NOMO-1 treated with dmso at 0.1 percent for 144 hours (cell line): Measurements from ENCODE around the gene PHF2.
"Not testable (repeated sequence)": the region's sequence is repeated elsewhere in the genome, so short reads cannot be mapped to it uniquely, and the experiment has no call there.

Source experiments
- DNase-seq: peaks from one replicate; lab custom pipeline; 2025; ENCODE audit not compliant: unreplicated experiment; lab: John Stamatoyannopoulos, UW

The PHF2 gene

DNA sequence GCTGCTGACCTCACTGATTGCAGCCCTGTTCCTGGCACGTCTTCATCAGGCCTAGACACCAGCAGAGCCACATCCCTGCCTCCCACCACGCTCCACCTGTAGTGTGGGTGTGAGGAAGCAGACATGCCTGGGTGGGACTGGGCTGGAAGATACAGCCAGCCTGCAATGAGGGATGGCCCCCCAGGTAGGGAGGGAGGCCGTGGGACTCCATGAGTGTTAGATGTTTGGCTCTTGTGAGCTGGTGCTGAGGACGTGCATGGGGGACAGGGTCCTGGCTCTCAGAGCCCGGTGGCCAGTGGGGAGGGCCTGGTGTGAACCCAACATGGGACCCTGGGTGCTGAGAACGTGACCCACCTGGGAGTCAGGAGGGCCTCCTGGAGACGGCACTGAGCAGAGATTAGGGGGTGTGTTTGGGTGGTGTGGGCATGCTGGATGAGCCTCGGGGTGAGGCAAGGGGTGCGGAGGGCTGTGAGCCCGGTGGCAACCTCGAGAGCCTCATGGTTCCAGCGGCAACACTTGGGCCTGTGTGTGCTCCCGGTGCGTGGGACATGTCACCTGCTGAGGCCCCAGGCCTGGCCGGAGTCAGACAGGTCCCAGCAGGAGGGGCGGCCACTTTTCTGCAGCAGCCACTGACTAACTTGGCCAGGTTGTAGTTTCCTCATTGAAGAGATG lies 87.6 kb downstream of the PHF2 start:
- no peak for DNase-seq

- no peak for DNase-seq
These were observed 88.3 kb downstream of the PHF2 start for GRCh38 chr9:93664549-93665120.

DNA sequence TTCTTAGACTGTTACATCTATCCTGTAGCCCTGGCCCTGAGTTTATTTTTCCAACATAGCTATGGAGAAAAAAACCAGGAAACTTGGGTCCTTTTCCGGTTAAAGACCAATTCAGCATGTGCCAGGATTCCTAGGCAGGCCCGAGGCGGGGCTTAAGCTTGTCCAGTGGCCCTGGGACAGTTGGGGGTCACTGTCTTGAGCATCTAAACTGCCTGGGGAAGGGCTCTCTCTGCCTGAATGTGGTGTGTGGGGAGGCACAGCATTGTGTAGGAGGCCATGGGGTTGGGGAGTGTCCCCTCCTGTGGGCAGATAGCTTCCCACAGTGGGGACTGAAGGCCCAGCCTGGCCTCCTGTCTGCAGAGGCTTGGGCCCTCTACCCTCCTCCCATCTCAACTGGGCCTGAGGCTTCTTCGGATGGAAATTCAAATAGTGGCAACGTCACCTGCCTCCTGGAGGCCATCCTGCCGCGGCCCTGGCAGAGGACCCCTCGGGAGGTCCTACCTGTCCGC lies 88.8 kb downstream of the PHF2 start:
- no peak for DNase-seq

DNA sequence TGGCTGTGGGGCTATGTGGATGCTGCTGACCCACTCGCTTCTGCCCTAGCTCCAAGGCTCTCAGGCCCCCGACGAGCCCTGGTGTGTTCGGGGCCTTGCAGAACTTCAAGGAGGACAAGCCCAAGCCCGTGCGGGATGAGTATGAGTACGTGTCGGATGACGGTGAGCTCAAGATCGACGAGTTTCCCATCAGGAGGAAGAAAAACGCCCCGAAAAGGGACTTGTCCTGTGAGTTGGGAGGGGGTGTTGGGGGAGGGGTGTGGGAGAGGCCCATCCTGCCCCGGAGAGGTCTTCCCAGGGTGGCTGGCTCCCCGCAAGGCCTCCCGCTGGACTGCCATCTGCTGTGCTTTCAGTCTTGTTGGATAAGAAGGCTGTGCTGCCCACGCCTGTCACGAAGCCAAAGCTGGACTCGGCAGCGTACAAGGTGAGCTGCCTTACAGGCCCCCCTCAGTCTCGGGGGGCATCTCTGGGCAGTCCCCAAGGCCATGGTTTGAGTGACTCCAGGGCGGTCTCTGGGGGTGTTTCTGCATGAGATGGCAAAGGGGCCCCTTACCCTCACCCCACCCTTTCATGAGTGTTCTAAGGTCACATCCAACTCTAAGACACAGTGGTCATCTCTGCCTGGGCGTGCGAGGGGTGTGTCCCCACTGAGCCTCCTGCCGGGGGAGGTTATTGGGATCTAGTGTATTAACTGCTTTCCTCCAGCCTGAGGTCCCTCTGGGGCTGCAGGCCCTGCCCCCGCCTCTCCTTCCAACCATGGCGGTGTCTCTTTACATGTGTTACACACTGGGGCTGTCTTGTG lies 89.5 kb downstream of the PHF2 start:
- DNase-seq, result no peak

DNA sequence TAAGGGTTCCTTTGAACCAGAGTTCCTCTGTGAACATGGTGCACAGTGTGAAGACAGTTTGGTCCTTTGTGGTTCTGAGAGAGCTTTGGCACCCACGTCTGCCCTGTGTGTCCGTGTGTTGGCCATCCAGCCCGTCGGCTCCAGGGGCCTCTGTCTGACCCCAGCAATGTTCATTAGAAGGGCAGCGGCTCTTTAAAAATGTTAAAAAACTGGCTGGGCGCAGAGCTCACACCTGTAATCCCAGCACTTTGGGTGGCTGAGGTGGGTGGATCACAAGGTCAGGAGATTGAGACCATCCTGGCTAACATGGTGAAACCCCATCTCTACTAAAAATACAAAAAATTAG lies 90.0 kb downstream of the PHF2 start:
- DNase-seq, result not testable (repeated sequence)

DNA sequence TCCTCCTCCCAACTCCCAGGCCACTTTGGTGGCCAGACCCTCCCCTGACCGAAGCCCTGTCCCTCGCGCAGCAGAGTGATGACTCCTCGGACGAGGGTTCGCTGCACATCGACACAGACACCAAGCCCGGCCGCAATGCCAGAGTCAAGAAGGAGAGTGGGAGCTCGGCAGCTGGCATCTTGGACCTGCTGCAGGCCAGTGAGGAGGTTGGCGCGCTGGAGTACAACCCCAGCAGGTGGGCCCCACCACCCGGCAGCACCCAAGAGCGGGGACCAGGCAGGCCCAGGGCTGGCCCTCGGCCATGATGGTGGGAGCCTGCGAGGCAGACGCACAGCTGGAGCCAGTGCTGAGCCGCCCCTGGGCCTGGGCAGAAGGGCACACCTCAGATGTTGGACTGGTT lies 90.6 kb downstream of the PHF2 start:
- no peak for DNase-seq

GRCh38 chr9:93667627-93668026 lies 91.2 kb downstream of the PHF2 start:
- no peak for DNase-seq

DNA sequence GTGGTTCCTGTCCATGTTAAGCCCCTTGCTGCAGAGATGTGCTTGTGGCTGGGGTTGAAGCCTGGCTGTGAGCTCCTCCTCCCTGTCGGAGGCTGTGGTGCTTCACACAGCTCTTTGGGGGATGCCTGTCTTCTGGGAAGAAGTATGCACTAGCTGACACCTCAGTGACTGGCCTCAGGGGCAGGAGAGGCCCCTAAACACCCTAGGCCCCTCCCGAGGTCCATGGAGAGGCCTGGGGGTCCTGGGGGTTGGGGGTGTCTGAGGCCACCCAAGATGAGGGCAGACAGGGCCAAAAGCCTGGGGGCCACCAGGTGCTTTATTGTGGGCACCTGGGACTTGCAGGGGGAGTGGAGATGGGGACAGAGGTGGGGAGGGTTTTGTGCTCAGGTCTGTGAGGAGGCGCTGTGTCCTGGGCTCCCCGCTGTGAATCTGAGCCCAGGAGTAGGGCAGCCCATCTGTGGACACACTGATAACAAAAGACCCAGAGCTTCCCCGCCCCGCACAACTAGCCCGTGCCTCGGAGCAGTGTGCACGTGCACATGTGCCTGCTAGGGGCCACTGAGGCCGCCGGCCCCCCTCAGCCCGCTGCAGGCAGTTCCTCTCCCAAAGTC lies 92.0 kb downstream of the PHF2 start:
- no peak for DNase-seq

- DNase-seq, result no peak
These were observed 93.0 kb downstream of the PHF2 start for GRCh38 chr9:93669116-93669957.

GRCh38 chr9:93669958-93670207 lies 93.5 kb downstream of the PHF2 start:
- no peak for DNase-seq

- DNase-seq, result no peak
These were observed 94.0 kb downstream of the PHF2 start for GRCh38 chr9:93670208-93671019.

DNA sequence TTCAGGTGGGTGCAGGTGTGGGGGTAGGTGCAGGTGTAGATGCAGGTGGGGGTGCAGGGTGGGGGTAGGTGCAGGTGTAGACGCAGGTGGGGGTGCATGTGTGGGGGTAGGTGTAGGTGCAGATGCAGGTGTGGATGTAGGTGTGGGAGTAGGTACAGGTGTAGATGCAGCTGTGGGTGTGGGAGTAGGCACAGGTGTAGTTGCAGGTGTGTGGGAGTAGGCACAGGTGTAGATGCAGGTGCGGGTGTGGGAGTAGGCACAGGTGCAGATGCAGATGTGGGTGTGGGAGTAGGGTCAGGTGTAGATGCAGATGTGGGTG lies 94.6 kb downstream of the PHF2 start:
- no peak for DNase-seq

DNA sequence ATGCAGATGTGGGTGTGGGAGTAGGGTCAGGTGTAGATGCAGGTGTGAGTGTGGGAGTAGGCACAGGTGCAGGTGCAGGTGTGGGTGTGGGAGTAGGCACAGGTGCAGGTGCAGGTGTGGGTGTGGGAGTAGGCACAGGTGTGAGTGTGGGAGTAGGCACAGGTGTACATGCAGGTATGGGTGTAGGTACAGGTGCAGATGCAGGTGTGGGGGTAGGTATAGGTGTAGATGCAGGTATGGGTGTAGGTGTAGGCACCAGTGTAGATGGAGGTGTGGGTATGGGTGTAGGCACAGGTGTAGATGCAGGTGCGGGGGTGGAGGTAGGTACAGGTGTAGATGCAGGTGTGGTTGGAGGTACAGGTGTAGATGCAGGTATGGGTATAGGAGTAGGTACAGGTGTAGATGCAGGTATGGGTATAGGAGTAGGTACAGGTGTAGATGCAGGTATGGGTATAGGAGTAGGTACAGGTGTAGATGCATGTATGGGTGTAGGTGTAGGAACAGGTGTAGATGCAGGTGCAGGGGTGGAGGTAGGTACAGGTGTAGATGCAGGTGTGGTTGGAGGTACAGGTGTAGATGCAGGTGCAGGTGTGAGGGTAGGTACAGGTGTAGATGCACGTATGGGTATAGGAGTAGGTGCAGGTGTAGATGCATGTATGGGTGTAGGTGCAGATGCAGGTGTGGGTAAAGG lies 96.1 kb downstream of the PHF2 start:
- not testable (repeated sequence) for DNase-seq

DNA sequence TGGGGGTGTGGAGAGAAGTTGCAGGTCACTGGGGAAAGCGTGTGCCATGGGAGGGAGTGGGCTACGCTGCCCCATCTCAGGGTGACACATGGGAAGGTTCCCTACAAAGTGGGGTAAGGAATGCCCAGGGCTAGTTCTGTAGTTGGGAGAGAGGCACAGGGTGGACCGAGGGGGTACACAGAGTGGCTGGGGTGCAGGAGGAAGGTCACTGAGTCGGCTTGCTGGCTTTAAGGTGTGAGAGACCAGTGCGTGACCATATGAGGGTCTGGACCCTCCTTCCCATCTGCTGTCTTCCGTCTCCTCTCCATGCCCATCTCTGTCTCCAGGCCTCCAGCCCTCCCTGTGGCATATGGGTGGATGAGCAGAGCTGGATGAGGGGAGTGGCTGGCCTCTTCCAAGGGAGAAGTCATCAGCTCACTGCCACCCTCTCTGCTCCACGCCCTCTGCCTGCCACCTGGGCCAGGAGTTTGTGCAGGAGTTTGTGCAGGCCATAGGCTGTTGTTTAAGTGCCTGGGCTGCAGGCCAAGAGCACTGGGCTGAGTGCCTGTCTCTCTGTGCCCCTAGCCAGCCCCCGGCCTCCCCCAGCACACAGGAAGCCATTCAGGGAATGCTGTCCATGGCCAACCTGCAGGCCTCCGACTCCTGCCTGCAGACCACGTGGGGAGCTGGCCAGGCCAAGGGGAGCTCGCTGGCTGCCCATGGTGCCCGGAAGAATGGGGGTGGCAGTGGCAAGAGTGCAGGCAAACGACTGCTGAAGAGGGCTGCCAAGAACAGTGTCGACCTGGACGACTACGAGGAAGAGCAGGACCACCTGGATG lies 96.8 kb downstream of the PHF2 start:
- no peak for DNase-seq

DNA sequence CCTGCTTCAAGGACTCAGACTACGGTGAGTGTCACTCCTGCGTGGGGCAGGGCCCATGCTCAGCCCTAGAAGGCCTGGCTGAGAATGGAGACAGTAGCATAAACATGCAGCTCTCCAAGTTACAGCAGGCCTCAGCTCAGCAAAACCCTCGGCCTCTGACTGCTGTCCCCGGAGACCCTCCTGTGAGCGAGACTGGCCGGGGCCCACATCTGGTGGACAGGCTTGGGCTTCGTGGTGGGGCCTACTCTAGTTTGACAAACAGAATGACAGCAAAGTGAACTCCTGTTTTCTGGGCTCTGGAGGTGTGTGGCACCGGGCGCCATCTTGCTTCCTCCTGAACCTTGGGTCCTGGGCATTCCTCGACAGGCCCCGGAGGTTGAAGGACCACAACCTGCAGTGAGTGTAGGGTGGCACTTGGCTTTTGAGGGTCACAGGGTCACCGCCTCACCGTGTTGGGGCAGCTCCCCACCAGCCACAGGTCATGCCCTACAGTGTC lies 97.5 kb downstream of the PHF2 start:
- no peak for DNase-seq

DNA sequence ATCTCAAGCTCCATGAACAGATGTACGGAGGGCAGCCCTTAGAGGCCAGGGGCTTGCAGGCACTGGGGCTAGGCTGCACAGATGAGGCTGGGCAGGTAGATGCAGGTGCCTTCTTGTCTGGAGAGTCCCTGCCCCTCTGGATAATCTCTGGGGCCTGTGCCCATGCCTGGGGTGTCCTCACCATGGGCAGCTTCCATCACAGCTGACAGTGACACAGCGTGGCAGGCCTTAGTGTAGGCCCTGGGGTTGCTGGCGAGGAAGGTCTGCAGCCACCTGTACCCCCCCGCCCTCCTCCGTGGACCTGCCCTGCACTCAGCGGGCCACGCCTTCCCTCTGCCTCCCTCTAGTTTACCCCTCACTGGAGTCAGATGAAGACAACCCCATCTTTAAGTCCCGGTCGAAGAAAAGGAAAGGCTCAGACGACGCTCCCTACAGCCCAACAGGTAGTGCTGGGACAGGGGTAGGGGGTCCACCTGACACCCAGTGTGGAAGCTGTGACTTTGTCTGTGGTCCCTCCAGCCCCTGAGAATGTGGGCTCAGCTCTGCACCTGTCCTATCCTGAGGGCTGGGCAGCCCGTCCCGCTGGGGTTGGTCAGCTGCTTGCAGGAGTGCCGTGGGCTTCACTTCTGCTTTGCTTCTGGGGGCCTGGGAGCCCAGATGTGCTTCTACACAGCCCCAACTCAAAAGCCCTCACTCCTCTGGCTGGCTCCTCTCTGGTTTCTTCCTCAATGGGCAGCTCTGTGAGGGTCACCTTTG lies 98.4 kb downstream of the PHF2 start:
- no peak for DNase-seq

- DNase-seq, result no peak
These were observed 99.2 kb downstream of the PHF2 start for GRCh38 chr9:93675336-93676150.
